ENCODE measurements around the gene IGSF21. TPM values are rescaled to one million over a fixed set of nuclear protein-coding genes. Genes with fewer than 3 reads are reported as not detected.

Gene IGSF21
- total and polyA plus RNA-seq, 2 donors (not counting 1 experiment from before 2014, with no cell fraction given) = not detected

DNA sequence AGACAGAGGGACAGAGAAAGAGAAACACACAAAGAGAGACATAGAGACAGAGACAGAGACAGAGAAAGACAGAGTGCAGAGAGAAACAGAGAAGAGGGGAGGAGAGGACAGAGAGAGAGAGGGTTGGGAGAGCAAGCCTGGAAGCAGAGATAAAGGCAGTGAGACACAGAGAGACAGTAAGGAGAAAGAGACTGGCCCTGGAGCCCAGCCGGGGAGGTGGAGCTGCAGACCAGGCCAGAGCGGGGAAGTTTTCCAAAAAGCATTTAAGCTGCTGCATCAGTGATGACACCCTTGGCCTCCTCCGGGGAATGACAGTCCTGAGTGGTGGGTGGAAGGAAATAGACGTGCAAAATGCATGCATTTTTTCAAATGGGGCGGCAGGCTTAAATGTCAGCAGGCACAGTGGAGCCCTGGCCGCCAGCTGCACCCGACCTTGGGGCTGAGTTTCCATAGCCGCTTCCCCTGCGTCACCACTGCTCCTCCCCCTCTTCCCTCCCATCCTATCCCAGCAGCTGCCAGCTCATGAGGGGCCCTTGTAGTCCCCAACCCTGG is 277.7 kb downstream of the IGSF21 start:
- POLR2A ChIA-PET = no interaction called here
- no peak overlapping the region for H3K4me3 Mint-ChIP-seq
- Histone ChIP-seq H3K9me3 (ENCODE audit: control extremely low read depth in 1 of 3, control insufficient read depth in 2 of 3, insufficient read depth in 1 of 3, low read length in 2 of 3) (peaks cover 0 to 6% (median 0%) of the 10 kb centered on the region in 3 donors), H3K36me3 (replicated peaks in 1 of 2; ENCODE audit: control extremely low read depth in 1 of 2, control insufficient read depth in 1 of 2, extremely low read depth in 1 of 2, insufficient read depth in 2 of 2, low read length in 1 of 2) (no peaks in the 10 kb centered on the region), H3K79me2 (ENCODE audit: control insufficient read depth, insufficient read depth, low read length) (no peaks in the 10 kb centered on the region), H3K4me2 (replicated peaks; ENCODE audit: low read depth, low read length, poor library complexity, severe bottlenecking) (no peak overlapping the region), H3K4me1 (ENCODE audit: control insufficient read depth in 2 of 2, insufficient read depth in 2 of 2, low read length in 2 of 2) (no peaks in the 10 kb centered on the region), H3K4me3 (ENCODE audit: control extremely low read depth in 1 of 5, extremely low read depth in 1 of 5, insufficient read depth in 1 of 5, low read depth in 2 of 5, low read length in 4 of 5) (no peak overlapping the region), H4K20me1 (ENCODE audit: control insufficient read depth, insufficient read depth, low read length, poor library complexity, severe bottlenecking) (no peaks in the 10 kb centered on the region), H3K27ac (ENCODE audit: low read length in 2 of 2) (no peak overlapping the region), H3K27me3 (replicated peaks in 1 of 4; ENCODE audit: control extremely low read depth in 1 of 4, control insufficient read depth in 3 of 4, insufficient read depth in 4 of 4, low read length in 3 of 4) (no peaks in the 10 kb centered on the region), H3K9ac (ENCODE audit: low read length) (no peak overlapping the region), H2AFZ (ENCODE audit: insufficient read depth, low read depth, low read length, poor library complexity, severe bottlenecking) (peak overlapping the region; percentile 22)
- intact Hi-C loops (cut with micrococcal nuclease) = no loop called here
- no peak overlapping the region for H3K27ac Mint-ChIP-seq
- no peaks in the 10 kb centered on the region for H3K4me1 Mint-ChIP-seq
- CTCF ChIA-PET = no interaction called here
- no peak for ATAC-seq (ENCODE audit: low read depth)
- DNase-seq = no peak
- TF ChIP-seq, protein P1, sequence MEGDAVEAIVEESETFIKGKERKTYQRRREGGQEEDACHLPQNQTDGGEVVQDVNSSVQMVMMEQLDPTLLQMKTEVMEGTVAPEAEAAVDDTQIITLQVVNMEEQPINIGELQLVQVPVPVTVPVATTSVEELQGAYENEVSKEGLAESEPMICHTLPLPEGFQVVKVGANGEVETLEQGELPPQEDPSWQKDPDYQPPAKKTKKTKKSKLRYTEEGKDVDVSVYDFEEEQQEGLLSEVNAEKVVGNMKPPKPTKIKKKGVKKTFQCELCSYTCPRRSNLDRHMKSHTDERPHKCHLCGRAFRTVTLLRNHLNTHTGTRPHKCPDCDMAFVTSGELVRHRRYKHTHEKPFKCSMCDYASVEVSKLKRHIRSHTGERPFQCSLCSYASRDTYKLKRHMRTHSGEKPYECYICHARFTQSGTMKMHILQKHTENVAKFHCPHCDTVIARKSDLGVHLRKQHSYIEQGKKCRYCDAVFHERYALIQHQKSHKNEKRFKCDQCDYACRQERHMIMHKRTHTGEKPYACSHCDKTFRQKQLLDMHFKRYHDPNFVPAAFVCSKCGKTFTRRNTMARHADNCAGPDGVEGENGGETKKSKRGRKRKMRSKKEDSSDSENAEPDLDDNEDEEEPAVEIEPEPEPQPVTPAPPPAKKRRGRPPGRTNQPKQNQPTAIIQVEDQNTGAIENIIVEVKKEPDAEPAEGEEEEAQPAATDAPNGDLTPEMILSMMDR (IDR thresholded peaks at IDR 0.05) = no peak
- no peak for TF ChIP-seq EZH2 (IDR thresholded peaks at IDR 0.05; ENCODE audit: borderline replicate concordance, insufficient read depth, low read depth, low read length, poor library complexity, severe bottlenecking)
- H3K27me3 Mint-ChIP-seq = peaks cover 36% of the 10 kb centered on the region
- WGBS (ENCODE audit: insufficient coverage) = 19% methylated on average over 9 of the region's 9 CpGs
- peaks cover 1% of the 10 kb centered on the region for H3K9me3 Mint-ChIP-seq (ENCODE audit: insufficient read depth)

DNA sequence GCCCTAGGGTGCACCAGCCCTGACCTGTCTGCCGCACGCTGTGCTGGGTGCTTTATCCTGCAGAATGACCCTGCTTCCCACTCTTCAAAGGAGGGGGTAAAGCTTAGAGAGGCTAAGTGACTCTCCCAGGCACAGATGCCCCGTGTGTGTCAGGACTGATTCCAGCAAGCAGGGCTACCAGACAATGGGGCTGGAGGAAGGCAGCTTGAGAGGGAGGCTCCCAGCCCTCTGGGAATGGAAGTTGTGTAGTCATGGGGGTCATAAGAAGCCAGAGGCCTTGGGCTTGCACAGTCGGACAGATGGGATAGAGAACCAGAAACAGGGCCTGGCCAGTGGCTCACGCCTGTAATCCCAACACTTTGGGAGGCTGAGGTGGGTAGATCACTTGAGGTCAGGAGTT is 279.0 kb downstream of the IGSF21 start:
- Mint-ChIP-seq H3K4me1 (no peaks in the 10 kb centered on the region), H3K27ac (no peak overlapping the region), H3K27me3 (peaks cover 31% of the 10 kb centered on the region), H3K4me3 (no peak overlapping the region), H3K9me3 (ENCODE audit: insufficient read depth) (no peaks in the 10 kb centered on the region)
- no peaks in the 10 kb centered on the region for H3K36me3 ChIP-seq (replicated peaks in 1 of 2; ENCODE audit: control extremely low read depth in 1 of 2, control insufficient read depth in 1 of 2, extremely low read depth in 1 of 2, insufficient read depth in 2 of 2, low read length in 1 of 2)
- no peaks in the 10 kb centered on the region for H3K27me3 ChIP-seq (replicated peaks in 1 of 4; ENCODE audit: control extremely low read depth in 1 of 4, control insufficient read depth in 3 of 4, insufficient read depth in 4 of 4, low read length in 3 of 4)
- no peak overlapping the region for H2AFZ ChIP-seq (ENCODE audit: insufficient read depth, low read depth, low read length, poor library complexity, severe bottlenecking)
- H3K9ac ChIP-seq (ENCODE audit: low read length) = no peak overlapping the region
- intact Hi-C loops (cut with micrococcal nuclease) = no loop called here
- H4K20me1 ChIP-seq (ENCODE audit: control insufficient read depth, insufficient read depth, low read length, poor library complexity, severe bottlenecking) = no peaks in the 10 kb centered on the region
- no peak overlapping the region for H3K4me2 ChIP-seq (replicated peaks; ENCODE audit: low read depth, low read length, poor library complexity, severe bottlenecking)
- POLR2A ChIA-PET = no interaction called here
- H3K27ac ChIP-seq (ENCODE audit: low read length in 2 of 2) = no peak overlapping the region
- 80% methylated on average over 3 of the region's 5 CpGs for WGBS (ENCODE audit: insufficient coverage)
- H3K79me2 ChIP-seq (ENCODE audit: control insufficient read depth, insufficient read depth, low read length) = no peaks in the 10 kb centered on the region
- no peaks in the 10 kb centered on the region for H3K4me1 ChIP-seq (ENCODE audit: control insufficient read depth in 2 of 2, insufficient read depth in 2 of 2, low read length in 2 of 2)
- TF ChIP-seq, protein P1 (IDR thresholded peaks at IDR 0.05) = no peak
- TF ChIP-seq EZH2 (IDR thresholded peaks at IDR 0.05; ENCODE audit: borderline replicate concordance, insufficient read depth, low read depth, low read length, poor library complexity, severe bottlenecking) = no peak
- H3K9me3 ChIP-seq (ENCODE audit: control extremely low read depth in 1 of 3, control insufficient read depth in 2 of 3, insufficient read depth in 1 of 3, low read length in 2 of 3) = peaks cover 0 to 2% (median 0%) of the 10 kb centered on the region in 3 donors
- DNase-seq = no peak
- ATAC-seq (ENCODE audit: low read depth) = no peak
- no peak overlapping the region for H3K4me3 ChIP-seq (ENCODE audit: control extremely low read depth in 1 of 5, extremely low read depth in 1 of 5, insufficient read depth in 1 of 5, low read depth in 2 of 5, low read length in 4 of 5)
- CTCF ChIA-PET = no interaction called here
